ENCODE results near the gene MISP3. TPM values are rescaled to one million over a fixed set of nuclear protein-coding genes. Genes with fewer than 3 reads are reported as not detected.

Gene MISP3
- total and polyA plus RNA-seq, 2 of the 8 experiments (the other 6 are each of a cell fraction or from before 2014, with no cell fraction given), result 0.74 to 1.4 TPM

- H3K23ac ChIP-seq (ENCODE audit: insufficient read length), result no peak overlapping the region
- no peak overlapping the region for H4K5ac ChIP-seq (ENCODE audit: insufficient read length, low read depth, low read length)
- no peaks in the 10 kb centered on the region for H3K79me2 ChIP-seq (ENCODE audit: control insufficient read depth in 1 of 2, insufficient read depth in 2 of 2, low read length in 2 of 2)
- no peak overlapping the region for H2BK12ac ChIP-seq (ENCODE audit: low read depth, low read length)
- no peak overlapping the region for H3K9ac ChIP-seq (replicated peaks in 1 of 4; ENCODE audit: extremely low read depth in 1 of 4, low read depth in 3 of 4, low read length in 3 of 4)
- H3K14ac ChIP-seq (ENCODE audit: insufficient read length), result no peak overlapping the region
- TF ChIP-seq EGR1 (IDR thresholded peaks at IDR 0.05; ENCODE audit: borderline replicate concordance, low read depth, low read length) (no peak), MAFK (IDR thresholded peaks at IDR 0.05; ENCODE audit: low read depth, low read length) (no peak), KDM1A (IDR thresholded peaks at IDR 0.05; ENCODE audit: borderline replicate concordance, low read length) (no peak), RBBP5 (IDR thresholded peaks at IDR 0.05; ENCODE audit: borderline replicate concordance, low read depth, low read length) (no peak)
- H2BK20ac ChIP-seq (ENCODE audit: low read length), result no peak overlapping the region
- no peaks in the 10 kb centered on the region for H3K4me1 ChIP-seq (replicated peaks in 1 of 4; ENCODE audit: control insufficient read depth in 3 of 4, insufficient read depth in 4 of 4, low read length in 3 of 4)
- H4K8ac ChIP-seq (ENCODE audit: extremely low read depth, insufficient read depth, low read length), result no peak overlapping the region
- no peak for FAIRE-seq
- H4K20me1 ChIP-seq (replicated peaks in 1 of 2; ENCODE audit: control insufficient read depth in 1 of 2, insufficient read depth in 2 of 2, low read length in 2 of 2), result peaks cover 0 to 8% of the 10 kb centered on the region in 2 experiments
- no peak overlapping the region for H3K4me2 ChIP-seq (ENCODE audit: insufficient read depth in 1 of 2, low read depth in 2 of 2, low read length in 2 of 2)
- no peaks in the 10 kb centered on the region for H3K27me3 ChIP-seq (replicated peaks in 1 of 4; ENCODE audit: control insufficient read depth in 3 of 4, extremely low read depth in 1 of 4, insufficient read depth in 3 of 4, low read length in 3 of 4)
- no peak overlapping the region for H2BK15ac ChIP-seq (ENCODE audit: low read length)
- H3K4ac ChIP-seq (replicated peaks; ENCODE audit: insufficient read length, low read depth, low read length), result no peak overlapping the region
- no peak overlapping the region for H4K91ac ChIP-seq (replicated peaks; ENCODE audit: insufficient read length, low read length)
- no peak overlapping the region for H2BK120ac ChIP-seq (replicated peaks; ENCODE audit: low read depth, low read length)
- POLR2A ChIA-PET (ENCODE audit: partially characterized antibody), result interaction anchor here (1.5 kb wide), 1 partner anchor 10 kb away, joined by 6 read pairs; a partner anchor contains a TSS
- no peak for DNase-seq (ENCODE audit: low read depth in 1 of 2, low spot score in 2 of 2)
- CTCF ChIA-PET (ENCODE audit: partially characterized antibody), result interaction anchor here (0.6 to 5.3 kb wide), 4 partner anchors 9 to 371 kb away, joined by 3 to 40 read pairs (median 5); a partner anchor contains a TSS
- no peak overlapping the region for H2BK5ac ChIP-seq (ENCODE audit: low read depth, low read length)
- 84% methylated on average over 6 of the region's 6 CpGs; no CpG with 5 or more reads in 1 of the 2 experiments for WGBS, 2 experiments (ENCODE audit: extremely low coverage in 1 of 2, insufficient coverage in 1 of 2, insufficient read length in 1 of 2, insufficient replicate concordance in 2 of 2, low coverage in 1 of 2, low lambda C conversion rate in 2 of 2, missing lambda C conversion rate in 1 of 2)
- no peaks in the 10 kb centered on the region for H3K79me1 ChIP-seq (ENCODE audit: low read depth, low read length)
- H3K4me3 ChIP-seq (ENCODE audit: extremely low read depth in 1 of 4, insufficient read depth in 2 of 4, low read depth in 3 of 4, low read length in 4 of 4), result no peak overlapping the region
- no peaks in the 10 kb centered on the region for H3K9me3 ChIP-seq (ENCODE audit: insufficient read depth in 2 of 2, low read depth in 1 of 2, low read length in 1 of 2)
- H3K23me2 ChIP-seq (ENCODE audit: low read depth, low read length), result no peaks in the 10 kb centered on the region
- H2AFZ ChIP-seq (ENCODE audit: low read length), result no peak overlapping the region
- H3K36me3 ChIP-seq (ENCODE audit: control insufficient read depth in 2 of 4, insufficient read depth in 4 of 4, low read length in 3 of 4), result no peaks in the 10 kb centered on the region
- no peak overlapping the region for H3K27ac ChIP-seq (ENCODE audit: low read depth, low read length)
- no peak overlapping the region for H2AK5ac ChIP-seq (ENCODE audit: low read depth, low read length)
- H3K56ac ChIP-seq (replicated peaks; ENCODE audit: insufficient read length, low read depth, low read length), result no peak overlapping the region
- H3K18ac ChIP-seq (ENCODE audit: extremely low read depth, low read length), result no peak overlapping the region
Measured at GRCh38 chr19:14101003-14101545, 28.5 kb downstream of the MISP3 start.
